ENCODE data around the gene SFSWAP.

DNA sequence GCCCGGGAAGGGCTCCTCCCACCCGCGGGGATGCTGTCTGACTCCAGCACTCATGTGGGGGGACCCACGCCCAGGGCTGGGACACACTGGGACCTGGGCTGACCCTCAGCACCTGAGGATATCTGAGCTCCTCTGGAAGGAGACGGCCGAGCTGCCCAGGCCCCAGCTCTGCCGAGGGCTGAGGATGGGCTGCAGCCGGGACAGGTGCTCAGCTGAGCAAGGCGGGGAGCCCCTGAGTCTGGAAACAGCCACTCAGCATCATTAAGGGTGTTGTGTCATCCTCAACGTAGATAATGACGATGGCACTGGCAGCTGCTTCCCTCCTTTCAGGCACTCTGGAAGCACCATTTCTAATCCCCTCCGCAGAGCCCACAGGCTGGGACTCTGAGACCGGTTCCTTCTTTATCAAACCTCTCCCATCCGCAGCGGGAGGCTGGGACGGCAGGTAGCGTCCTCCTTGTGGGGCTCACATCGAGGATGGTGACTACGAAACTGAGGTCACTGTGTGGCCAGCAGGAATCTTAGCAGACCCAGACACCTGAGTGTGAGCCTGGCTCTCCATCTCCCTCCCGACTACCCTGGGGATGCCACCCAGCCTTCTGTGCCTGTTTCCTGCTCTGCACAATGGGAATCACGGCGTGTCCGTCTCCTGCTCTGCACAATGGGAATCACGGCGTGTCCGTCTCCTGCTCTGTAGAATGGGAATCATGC, 26.7 kb upstream of the SFSWAP start:
- TF ChIP-seq, protein P1, sequence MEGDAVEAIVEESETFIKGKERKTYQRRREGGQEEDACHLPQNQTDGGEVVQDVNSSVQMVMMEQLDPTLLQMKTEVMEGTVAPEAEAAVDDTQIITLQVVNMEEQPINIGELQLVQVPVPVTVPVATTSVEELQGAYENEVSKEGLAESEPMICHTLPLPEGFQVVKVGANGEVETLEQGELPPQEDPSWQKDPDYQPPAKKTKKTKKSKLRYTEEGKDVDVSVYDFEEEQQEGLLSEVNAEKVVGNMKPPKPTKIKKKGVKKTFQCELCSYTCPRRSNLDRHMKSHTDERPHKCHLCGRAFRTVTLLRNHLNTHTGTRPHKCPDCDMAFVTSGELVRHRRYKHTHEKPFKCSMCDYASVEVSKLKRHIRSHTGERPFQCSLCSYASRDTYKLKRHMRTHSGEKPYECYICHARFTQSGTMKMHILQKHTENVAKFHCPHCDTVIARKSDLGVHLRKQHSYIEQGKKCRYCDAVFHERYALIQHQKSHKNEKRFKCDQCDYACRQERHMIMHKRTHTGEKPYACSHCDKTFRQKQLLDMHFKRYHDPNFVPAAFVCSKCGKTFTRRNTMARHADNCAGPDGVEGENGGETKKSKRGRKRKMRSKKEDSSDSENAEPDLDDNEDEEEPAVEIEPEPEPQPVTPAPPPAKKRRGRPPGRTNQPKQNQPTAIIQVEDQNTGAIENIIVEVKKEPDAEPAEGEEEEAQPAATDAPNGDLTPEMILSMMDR (IDR thresholded peaks at IDR 0.05), result no peak
- no peak for TF ChIP-seq POLR2A (IDR thresholded peaks at IDR 0.05)
- no peak for TF ChIP-seq EP300 (IDR thresholded peaks at IDR 0.05)

Measured in tibial nerve (tissue), 4 donors.